ENCODE measurements around the gene RIN2.

The RIN2 gene

GRCh38 chr20:19740512-19740911 lies 17.5 kb upstream of the RIN2 start:
- H3K27me3 ChIP-seq (ENCODE audit: low read length), result no peaks in the 10 kb centered on the region
- no peaks in the 10 kb centered on the region for H3K9me2 ChIP-seq (replicated peaks; ENCODE audit: insufficient read depth, low read length)
- H3K36me3 ChIP-seq (ENCODE audit: low read length), result no peaks in the 10 kb centered on the region
- H3K9me3 ChIP-seq (ENCODE audit: insufficient read depth, low read length), result peaks cover 7% of the 10 kb centered on the region; the same call in 1 of the 2 replicates
- no peak overlapping the region for H3K4me3 ChIP-seq (ENCODE audit: insufficient read depth, low read length, poor library complexity, severe bottlenecking)
- H3F3A ChIP-seq (ENCODE audit: insufficient read depth), result no peaks in the 10 kb centered on the region
- no peaks in the 10 kb centered on the region for H3K79me2 ChIP-seq (ENCODE audit: insufficient read depth, low read length)
- H4K20me1 ChIP-seq (ENCODE audit: low read depth, low read length), result no peaks in the 10 kb centered on the region
- no peak overlapping the region for H3K27ac ChIP-seq (ENCODE audit: low read depth, low read length)
- no peak overlapping the region for H3K9ac ChIP-seq (ENCODE audit: low read length)
- no peak for TF ChIP-seq CTCF (IDR thresholded peaks at IDR 0.05; ENCODE audit: insufficient read depth, low read length, poor library complexity, severe bottlenecking)
- TF ChIP-seq EZH2phosphoT487 (conservative IDR thresholded peaks at IDR 0.05; ENCODE audit: low read length), result no peak
- H3K4me2 ChIP-seq (ENCODE audit: low read depth, low read length, poor library complexity, severe bottlenecking), result no peak overlapping the region
- H2AFZ ChIP-seq (ENCODE audit: low read depth, low read length, severe bottlenecking), result no peak overlapping the region

- TF ChIP-seq CTCF (IDR thresholded peaks at IDR 0.05; ENCODE audit: insufficient read depth, low read length, poor library complexity, severe bottlenecking), result no peak
- TF ChIP-seq EZH2phosphoT487 (conservative IDR thresholded peaks at IDR 0.05; ENCODE audit: low read length), result no peak
- Histone ChIP-seq H3K9me2 (replicated peaks; ENCODE audit: insufficient read depth, low read length) (no peaks in the 10 kb centered on the region), H3K9ac (ENCODE audit: low read length) (no peak overlapping the region), H2AFZ (ENCODE audit: low read depth, low read length, severe bottlenecking) (no peak overlapping the region), H3K9me3 (ENCODE audit: insufficient read depth, low read length) (peaks cover 10% of the 10 kb centered on the region; the same call in 1 of the 2 replicates), H3K4me3 (ENCODE audit: insufficient read depth, low read length, poor library complexity, severe bottlenecking) (no peak overlapping the region), H3K27me3 (ENCODE audit: low read length) (no peaks in the 10 kb centered on the region), H3F3A (ENCODE audit: insufficient read depth) (no peaks in the 10 kb centered on the region), H4K20me1 (ENCODE audit: low read depth, low read length) (no peaks in the 10 kb centered on the region), H3K36me3 (ENCODE audit: low read length) (no peaks in the 10 kb centered on the region), H3K79me2 (ENCODE audit: insufficient read depth, low read length) (no peaks in the 10 kb centered on the region), H3K27ac (ENCODE audit: low read depth, low read length) (no peak overlapping the region), H3K4me2 (ENCODE audit: low read depth, low read length, poor library complexity, severe bottlenecking) (no peak overlapping the region)
These were observed 16.1 kb upstream of the RIN2 start for GRCh38 chr20:19741924-19742323.

- no peak overlapping the region for H3K9ac ChIP-seq (ENCODE audit: low read length)
- TF ChIP-seq CTCF (IDR thresholded peaks at IDR 0.05; ENCODE audit: insufficient read depth, low read length, poor library complexity, severe bottlenecking) (no peak), EZH2phosphoT487 (conservative IDR thresholded peaks at IDR 0.05; ENCODE audit: low read length) (no peak)
- H3F3A ChIP-seq (ENCODE audit: insufficient read depth), result no peaks in the 10 kb centered on the region
- peaks cover 10% of the 10 kb centered on the region; the same call in 1 of the 2 replicates for H3K9me3 ChIP-seq (ENCODE audit: insufficient read depth, low read length)
- no peaks in the 10 kb centered on the region for H4K20me1 ChIP-seq (ENCODE audit: low read depth, low read length)
- H3K9me2 ChIP-seq (replicated peaks; ENCODE audit: insufficient read depth, low read length), result no peaks in the 10 kb centered on the region
- H2AFZ ChIP-seq (ENCODE audit: low read depth, low read length, severe bottlenecking), result no peak overlapping the region
- H3K36me3 ChIP-seq (ENCODE audit: low read length), result no peaks in the 10 kb centered on the region
- H3K27me3 ChIP-seq (ENCODE audit: low read length), result no peaks in the 10 kb centered on the region
- no peak overlapping the region for H3K27ac ChIP-seq (ENCODE audit: low read depth, low read length)
- no peak overlapping the region for H3K4me2 ChIP-seq (ENCODE audit: low read depth, low read length, poor library complexity, severe bottlenecking)
- no peaks in the 10 kb centered on the region for H3K79me2 ChIP-seq (ENCODE audit: insufficient read depth, low read length)
- no peak overlapping the region for H3K4me3 ChIP-seq (ENCODE audit: insufficient read depth, low read length, poor library complexity, severe bottlenecking)
These were observed 15.0 kb upstream of the RIN2 start for GRCh38 chr20:19742974-19743639.
